H9 (cell line): Measurements from ENCODE around the gene TIAM2. TPM values are rescaled to one million over a fixed set of nuclear protein-coding genes. Genes with fewer than 3 reads are reported as not detected.
"Not testable (repeated sequence)": the region's sequence is repeated elsewhere in the genome, so short reads cannot be mapped to it uniquely, and the experiment has no call there.

Experiments used
- DNase-seq: peaks from one replicate; pipeline ENCODE4 v3.0.0-alpha.2; 2017
- H2AFZ ChIP-seq: one replicate; pipeline ENCODE4 v1.6.1; 2013; ENCODE audit warnings: mild to moderate bottlenecking, low read length, control low read depth, moderate library complexity
- H2AK5ac ChIP-seq: 2 replicates; pipeline ENCODE4 v1.6.1; 2013; ENCODE audit warnings: low read length, control low read depth, mixed read lengths; ENCODE audit not compliant: insufficient read length
- H2BK120ac ChIP-seq: one replicate; pipeline ENCODE4 v1.6.1; 2013; ENCODE audit warnings: low read depth, mild to moderate bottlenecking, low read length, control low read depth, inconsistent platforms; ENCODE audit not compliant: poor library complexity, severe bottlenecking
- H2BK12ac ChIP-seq: 2 replicates; pipeline ENCODE4 v1.6.1; 2013; ENCODE audit warnings: low read length, control low read depth, mixed read lengths, low read depth; ENCODE audit not compliant: insufficient read length
- H2BK15ac ChIP-seq: 2 replicates; pipeline ENCODE4 v1.6.1; 2013; ENCODE audit warnings: low read depth, low read length, control low read depth
- H2BK20ac ChIP-seq: one replicate; pipeline ENCODE4 v1.6.1; 2013; ENCODE audit warnings: low read depth, mild to moderate bottlenecking, low read length, control low read depth, inconsistent platforms; ENCODE audit not compliant: poor library complexity, severe bottlenecking
- H2BK5ac ChIP-seq: 2 replicates; pipeline ENCODE4 v1.6.1; 2013; ENCODE audit warnings: low read length, control low read depth, mixed read lengths; ENCODE audit not compliant: insufficient read length
- H3K14ac ChIP-seq: 2 replicates; pipeline ENCODE4 v1.6.1; 2013; ENCODE audit warnings: low read length, control low read depth; ENCODE audit not compliant: insufficient read depth
- H3K18ac ChIP-seq: 2 replicates; pipeline ENCODE4 v1.6.1; 2013; ENCODE audit warnings: low read depth, mild to moderate bottlenecking, mixed read lengths, low read length, control low read depth; ENCODE audit not compliant: insufficient read length
- H3K23ac ChIP-seq: 2 replicates; pipeline ENCODE4 v1.6.1; 2013; ENCODE audit warnings: low read length, control low read depth, mixed read lengths, low read depth; ENCODE audit not compliant: insufficient read length
- H3K23me2 ChIP-seq: 2 replicates; pipeline ENCODE4 v1.6.1; 2013; ENCODE audit warnings: low read depth, mild to moderate bottlenecking, mixed read lengths, low read length, control low read depth; ENCODE audit not compliant: insufficient read length, poor library complexity, severe bottlenecking
- H3K27ac ChIP-seq: 2 replicates; pipeline ENCODE4 v1.5.1; 2013; ENCODE audit warnings: low read length, control low read depth, mixed read lengths, low read depth; ENCODE audit not compliant: insufficient read length
- H3K27me3 ChIP-seq: 2 replicates; pipeline ENCODE4 v1.6.1; 2013; ENCODE audit warnings: low read length, control low read depth, inconsistent platforms; ENCODE audit not compliant: insufficient read depth
- H3K4ac ChIP-seq: 2 replicates; pipeline ENCODE4 v1.6.1; 2013; ENCODE audit warnings: low read depth, mild to moderate bottlenecking, control low read depth, inconsistent platforms, low read length, moderate library complexity
- H3K4me1 ChIP-seq: 2 replicates; pipeline ENCODE4 v1.6.1; 2013; ENCODE audit warnings: low read length, control low read depth, inconsistent platforms; ENCODE audit not compliant: insufficient read depth
- H3K4me2 ChIP-seq: 2 replicates; pipeline ENCODE4 v1.6.1; 2013; ENCODE audit warnings: low read length, control low read depth, mixed read lengths; ENCODE audit not compliant: insufficient read length, insufficient read depth
- H3K56ac ChIP-seq: 2 replicates; pipeline ENCODE4 v1.6.1; 2013; ENCODE audit warnings: low read depth, mild to moderate bottlenecking, mixed read lengths, low read length, control low read depth; ENCODE audit not compliant: insufficient read length
- H3K79me1 ChIP-seq: 2 replicates; pipeline ENCODE4 v1.6.1; 2013; ENCODE audit warnings: low read depth, mild to moderate bottlenecking, moderate library complexity, low read length, control low read depth, inconsistent platforms; ENCODE audit not compliant: insufficient read depth, poor library complexity, severe bottlenecking
- H3K79me2 ChIP-seq: 2 replicates; pipeline ENCODE4 v1.6.1; 2013; ENCODE audit warnings: low read length, control low read depth, inconsistent platforms; ENCODE audit not compliant: insufficient read depth
- H3K9ac ChIP-seq: 2 replicates; pipeline ENCODE4 v1.6.1; 2013; ENCODE audit warnings: low read length, control low read depth, mixed read lengths; ENCODE audit not compliant: insufficient read length; ENCODE audit errors: extremely low read depth
- H3K9me3 ChIP-seq: one replicate; pipeline ENCODE4 v1.6.1; 2013; ENCODE audit warnings: low read depth, low read length, inconsistent platforms; ENCODE audit not compliant: control insufficient read depth
- H3T11ph ChIP-seq: one replicate; pipeline ENCODE4 v1.6.1; 2013; ENCODE audit warnings: mild to moderate bottlenecking, low read length, control low read depth, inconsistent platforms
- H4K20me1 ChIP-seq: one replicate; pipeline ENCODE4 v1.6.1; 2013; ENCODE audit not compliant: control insufficient read depth, insufficient read length, insufficient read depth
- H4K5ac ChIP-seq: 2 replicates; pipeline ENCODE4 v1.6.1; 2013; ENCODE audit warnings: low read depth, mild to moderate bottlenecking, mixed read lengths, low read length, control low read depth; ENCODE audit not compliant: insufficient read length
- H4K8ac ChIP-seq: replicated peaks from 2 replicates; pipeline ENCODE4 v1.6.1; 2013; ENCODE audit warnings: low read length, control low read depth, mixed read lengths, low read depth; ENCODE audit not compliant: insufficient read length
- H4K91ac ChIP-seq: 2 replicates; pipeline ENCODE4 v1.6.1; 2013; ENCODE audit warnings: low read depth, mild to moderate bottlenecking, moderate library complexity, mixed read lengths, low read length, control low read depth; ENCODE audit not compliant: insufficient read length
- H3K27ac Mint-ChIP-seq, 3 experiments: 2 replicates in 2 of 3; 3 replicates in 1 of 3; pipeline ENCODE4 v1.8.0; 2020 to 2021; ENCODE audit warnings: mixed read lengths in 3 of 3, mild to moderate bottlenecking in 1 of 3, moderate library complexity in 1 of 3
- H3K27me3 Mint-ChIP-seq: 2 replicates; pipeline ENCODE4 v1.8.0; 2021; ENCODE audit warnings: low read depth, mild to moderate bottlenecking, moderate library complexity, mixed read lengths
- H3K36me3 Mint-ChIP-seq, 3 experiments: 2 replicates in 2 of 3; 3 replicates in 1 of 3; pipeline ENCODE4 v1.8.0; 2020 to 2021; ENCODE audit warnings: low read depth in 3 of 3, mixed read lengths in 3 of 3; ENCODE audit not compliant: insufficient read depth in 1 of 3
- H3K4me1 Mint-ChIP-seq, 2 experiments: 2 replicates each; pipeline ENCODE4 v1.8.0; 2020; ENCODE audit warnings: mixed read lengths in 2 of 2
- H3K4me3 Mint-ChIP-seq, 2 experiments: 2 replicates in 1 of 2; 3 replicates in 1 of 2; pipeline ENCODE4 v1.8.0; 2020 to 2021; ENCODE audit warnings: mild to moderate bottlenecking in 2 of 2, mixed read lengths in 2 of 2, moderate library complexity in 1 of 2
- H3K9me3 Mint-ChIP-seq, 2 experiments: 2 replicates in 1 of 2; 3 replicates in 1 of 2; pipeline ENCODE4 v1.8.0; 2020; ENCODE audit warnings: mild to moderate bottlenecking in 2 of 2, mixed read lengths in 2 of 2, moderate library complexity in 1 of 2
- CTCF ChIP-seq: fragments of 200-600 bp; sonication (generic); conservative IDR thresholded peaks from 3 replicates; pipeline ENCODE4 v1.8.0; 2021; ENCODE audit warnings: antibody characterized with exemption, mild to moderate bottlenecking
- WGBS: extraction: QIAGEN DNeasy Blood & Tissue Kit; methylation state at CpG from one replicate; pipeline ENCODE4 v1.1.7; 2013; ENCODE audit warnings: missing lambda C conversion rate, low lambda C conversion rate, mixed read lengths; ENCODE audit not compliant: insufficient read length; ENCODE audit errors: extremely low coverage; 5-methylcytosine and 5-hydroxymethylcytosine counted together
- total RNA-seq: library from RNA; stranded (reverse); gene quantifications from 2 replicates; pipeline ENCODE4 v1.2.1, GENCODE V29; 2021

TIAM2 gene
- total RNA-seq, 1 experiment from 2014 or later = 6.3 TPM

DNA sequence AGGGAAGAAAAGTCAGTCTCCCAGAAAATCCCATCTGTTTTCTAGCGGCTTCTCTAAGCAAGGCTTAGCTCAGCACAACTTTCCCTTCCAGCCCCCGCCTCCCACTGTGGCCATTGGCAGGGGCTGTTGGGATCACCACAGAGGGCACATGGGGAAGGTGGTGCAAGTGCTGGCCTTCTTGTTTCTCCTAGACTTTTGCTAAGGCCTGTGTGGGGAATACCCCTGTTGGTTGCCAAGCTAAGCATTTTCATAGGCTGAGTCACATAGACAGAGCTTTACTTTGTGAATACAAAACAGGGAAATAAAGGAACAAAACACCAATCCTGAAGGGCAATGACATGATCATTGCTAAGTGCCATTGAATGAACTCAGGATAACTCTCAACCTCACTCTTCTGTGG, 32.4 kb upstream of the TIAM2 start:
- Histone ChIP-seq H3K4me1 (no peaks in the 10 kb centered on the region), H3K27me3 (no peaks in the 10 kb centered on the region), H3K23me2 (no peaks in the 10 kb centered on the region), H2BK20ac (no peak overlapping the region), H2BK12ac (no peak overlapping the region), H4K20me1 (no peaks in the 10 kb centered on the region), H2AK5ac (no peak overlapping the region), H4K5ac (no peak overlapping the region), H3K79me2 (no peaks in the 10 kb centered on the region), H3K56ac (no peak overlapping the region), H4K91ac (no peak overlapping the region), H3T11ph (no peak overlapping the region), H3K18ac (no peak overlapping the region), H2AFZ (no peak overlapping the region), H3K14ac (no peak overlapping the region), H2BK5ac (no peak overlapping the region), H3K4ac (no peak overlapping the region), H2BK120ac (no peak overlapping the region), H2BK15ac (no peak overlapping the region), H3K23ac (no peak overlapping the region), H3K4me2 (no peak overlapping the region), H3K79me1 (no peaks in the 10 kb centered on the region), H3K9ac (no peak overlapping the region), H4K8ac (no peak overlapping the region), H3K27ac (no peak overlapping the region), H3K9me3 (no peaks in the 10 kb centered on the region)
- Mint-ChIP-seq H3K27ac (no peak overlapping the region; a peak in 2 of 7 replicates), H3K9me3 (peaks cover 10 to 11% of the 10 kb centered on the region in 2 experiments), H3K36me3 (peaks cover 4 to 9% (median 5%) of the 10 kb centered on the region in 3 experiments; a peak in 5 of 7 replicates), H3K27me3 (no peaks in the 10 kb centered on the region), H3K4me1 (peaks cover 0 to 3% of the 10 kb centered on the region in 2 experiments; a peak in 2 of 4 replicates), H3K4me3 (no peak overlapping the region)
- TF ChIP-seq CTCF = no peak
- WGBS = no CpG with 5 or more reads among the region's 2 CpGs
- no peak for DNase-seq

DNA sequence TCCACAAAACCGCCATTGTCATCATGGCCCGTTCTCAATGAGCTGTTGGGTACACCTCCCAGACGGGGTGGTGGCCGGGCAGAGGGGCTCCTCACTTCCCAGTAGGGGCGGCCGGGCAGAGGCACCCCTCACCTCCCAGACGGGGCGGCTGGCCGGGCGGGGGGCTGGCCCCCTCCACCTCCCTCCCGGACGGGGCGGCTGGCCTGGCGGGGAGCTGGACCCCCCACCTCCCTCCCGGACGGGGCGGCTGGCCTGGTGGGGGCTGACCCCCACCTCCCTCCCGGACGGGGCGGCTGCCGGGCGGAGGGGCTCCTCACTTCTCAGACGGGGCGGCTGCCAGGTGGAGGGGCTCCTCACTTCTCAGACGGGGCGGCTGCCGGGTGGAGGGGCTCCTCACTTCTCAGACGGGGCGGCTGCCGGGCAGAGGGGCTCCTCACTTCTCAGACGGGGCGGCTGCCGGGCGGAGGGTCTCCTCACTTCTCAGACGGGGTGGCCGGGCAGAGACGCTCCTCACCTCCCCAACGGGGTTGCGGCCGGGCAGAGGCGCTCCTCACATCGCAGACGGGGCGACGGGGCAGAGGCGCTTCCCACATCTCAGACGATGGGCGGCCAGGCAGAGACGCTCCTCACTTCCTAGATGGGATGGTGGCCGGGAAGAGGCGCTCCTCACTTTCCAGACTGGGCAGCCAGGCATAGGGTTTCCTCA, 28.9 kb upstream of the TIAM2 start:
- H2BK15ac ChIP-seq, H3K18ac ChIP-seq, H4K8ac ChIP-seq, H4K20me1 ChIP-seq, H3K14ac ChIP-seq, H3K27me3 Mint-ChIP-seq, H4K5ac ChIP-seq, H2BK12ac ChIP-seq, H3K4ac ChIP-seq, H3K79me2 ChIP-seq, H4K91ac ChIP-seq, H3K4me2 ChIP-seq, H3K9ac ChIP-seq, H2AK5ac ChIP-seq, H3T11ph ChIP-seq, H3K4me1 ChIP-seq, H2AFZ ChIP-seq, H3K23me2 ChIP-seq, DNase-seq, H2BK20ac ChIP-seq, H3K56ac ChIP-seq, H3K9me3 ChIP-seq, H3K27ac Mint-ChIP-seq, H2BK120ac ChIP-seq, H3K4me1 Mint-ChIP-seq, H3K23ac ChIP-seq, H3K4me3 Mint-ChIP-seq, H3K79me1 ChIP-seq, H3K27ac ChIP-seq, H3K27me3 ChIP-seq, H3K36me3 Mint-ChIP-seq, H2BK5ac ChIP-seq: not testable (repeated sequence)
- WGBS = no CpG with 5 or more reads among the region's 51 CpGs
- H3K9me3 Mint-ChIP-seq = peaks cover 10 to 11% of the 10 kb centered on the region in 2 experiments
